Natural killer cell (primary cell): ENCODE measurements around the gene IL17RB. TPM values are rescaled to one million over a fixed set of nuclear protein-coding genes. Genes with fewer than 3 reads are reported as not detected.

Experiments used
- ATAC-seq, 3 donors: fragments of 150-1000 bp in 2 of 3; fragments of 200-7000 bp in 1 of 3; cut with Tn5 transposase; 1 replicate in 1 of 3; 2 replicates in 2 of 3; pipeline ENCODE4 v1.10.0; 2021; ENCODE audit warnings: mild to moderate bottlenecking in 2 of 3, moderate library complexity in 2 of 3
- DNase-seq, 2 donors: peaks; one replicate each; pipeline versions ENCODE4 v3.0.0 to v3.0.0-alpha.2; 2013 to 2021; ENCODE audit warnings: mixed read lengths in 1 of 2
- H3K27ac ChIP-seq: one replicate; pipeline ENCODE4 v1.5.1; 2013; ENCODE audit warnings: mild to moderate bottlenecking, low read length
- H3K27me3 ChIP-seq: one replicate; pipeline ENCODE4 v1.6.1; 2013; ENCODE audit warnings: low read length; ENCODE audit not compliant: control insufficient read depth, insufficient read depth
- H3K36me3 ChIP-seq: one replicate; pipeline ENCODE4 v1.6.1; 2013; ENCODE audit warnings: low read length; ENCODE audit not compliant: control insufficient read depth, insufficient read depth
- H3K4me1 ChIP-seq: one replicate; pipeline ENCODE4 v1.6.1; 2013; ENCODE audit warnings: low read length; ENCODE audit not compliant: control insufficient read depth, insufficient read depth
- H3K4me3 ChIP-seq: one replicate; pipeline ENCODE4 v1.5.1; 2013; ENCODE audit warnings: low read length
- H3K9me3 ChIP-seq: one replicate; pipeline ENCODE4 v1.6.1; 2013; ENCODE audit warnings: low read length; ENCODE audit not compliant: control insufficient read depth, insufficient read depth
- H3K27ac Mint-ChIP-seq, 2 donors: one replicate each; pipeline ENCODE4 v1.8.0; 2022; ENCODE audit warnings: mild to moderate bottlenecking in 2 of 2, mixed read lengths in 2 of 2, moderate library complexity in 1 of 2
- H3K27me3 Mint-ChIP-seq, 2 donors: one replicate each; pipeline ENCODE4 v1.8.0; 2022; ENCODE audit warnings: low read depth in 2 of 2, mixed read lengths in 2 of 2
- H3K36me3 Mint-ChIP-seq: one replicate; pipeline ENCODE4 v1.8.0; 2022; ENCODE audit warnings: mixed read lengths
- H3K4me1 Mint-ChIP-seq, 2 donors: one replicate each; pipeline ENCODE4 v1.8.0; 2022; ENCODE audit warnings: mixed read lengths in 2 of 2
- H3K4me3 Mint-ChIP-seq: one replicate; pipeline ENCODE4 v1.8.0; 2022; ENCODE audit warnings: mild to moderate bottlenecking, moderate library complexity, mixed read lengths
- H3K9me3 Mint-ChIP-seq, 2 donors: one replicate each; pipeline ENCODE4 v1.8.0; 2022; ENCODE audit warnings: mixed read lengths in 2 of 2
- WGBS: methylation state at CpG from one replicate; pipeline ENCODE4 v1.1.7; 2013; ENCODE audit warnings: missing lambda C conversion rate; ENCODE audit not compliant: insufficient coverage; 5-methylcytosine and 5-hydroxymethylcytosine counted together
- intact Hi-C: fragments of 100-400 bp; cut with micrococcal nuclease; formaldehyde crosslinking; loops from one replicate; pipeline ENCODE4 v1.14.2; 2022
- total RNA-seq, 4 donors: library from RNA; stranded (reverse); fragments of 120-200 nt in 1 of 4; gene quantifications; one replicate each; pipeline versions ENCODE4 v1.2.3 to v1.2.4, GENCODE V29; 2013 to 2022
- TF ChIP-seq, protein P1 (sequence below): fragments of 200-600 bp; IDR thresholded peaks from one replicate; pipeline ENCODE4 v1.8.0; 2022; ENCODE audit warnings: antibody characterized with exemption

The IL17RB gene
- total RNA-seq, 3 donors from 2014 or later (not counting 1 experiment from before 2014, with no cell fraction given), result 0.25 TPM; not detected in 2

DNA sequence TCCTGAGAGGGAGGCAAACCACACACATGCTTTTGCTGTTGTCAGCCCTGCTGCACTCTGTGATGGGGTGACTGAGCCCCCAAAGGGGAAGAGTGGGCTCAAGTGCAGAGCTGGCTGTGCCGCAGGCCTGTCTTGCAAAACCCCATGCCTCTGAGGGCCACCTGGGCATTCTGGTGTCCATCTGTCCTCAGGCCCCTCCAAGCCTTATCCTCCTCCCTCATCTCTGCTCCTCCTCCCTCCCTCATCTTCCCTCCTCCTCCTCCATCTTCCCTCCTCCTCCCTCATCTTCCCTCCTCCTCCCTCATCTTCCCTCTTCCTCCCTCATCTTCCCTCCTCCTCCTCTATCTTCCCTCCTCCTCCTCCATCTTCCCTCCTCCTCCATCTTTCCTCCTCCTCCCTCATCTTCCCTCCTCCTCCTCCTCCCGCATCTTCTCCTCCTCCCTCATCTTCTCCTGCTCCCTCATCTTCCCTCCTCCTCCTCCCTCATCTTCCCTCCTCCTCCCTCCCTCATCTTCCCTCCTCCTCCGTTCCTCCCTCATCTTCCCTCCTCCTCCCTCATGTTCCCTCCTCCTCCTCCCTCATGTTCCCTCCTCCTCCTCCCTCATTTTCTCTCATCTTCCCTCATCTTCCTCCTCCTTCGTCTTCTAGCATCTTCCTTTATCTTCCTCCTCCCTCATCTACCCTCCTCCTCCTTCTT, 40.8 kb upstream of the IL17RB start:
- intact Hi-C loops, result no loop called here
- DNase-seq, result no peak
- Mint-ChIP-seq H3K4me1 (no peaks in the 10 kb centered on the region), H3K9me3 (no peaks in the 10 kb centered on the region), H3K4me3 (no peak overlapping the region), H3K27ac (no peak overlapping the region), H3K27me3 (peaks cover 0 to 3% of the 10 kb centered on the region in 2 donors), H3K36me3 (no peaks in the 10 kb centered on the region)
- Histone ChIP-seq H3K27me3 (no peaks in the 10 kb centered on the region), H3K4me1 (no peaks in the 10 kb centered on the region), H3K9me3 (no peaks in the 10 kb centered on the region), H3K36me3 (no peaks in the 10 kb centered on the region), H3K27ac (no peak overlapping the region), H3K4me3 (no peak overlapping the region)
- 80% methylated on average over 4 of the region's 4 CpGs for WGBS
- no peak for ATAC-seq
- TF ChIP-seq, protein P1, sequence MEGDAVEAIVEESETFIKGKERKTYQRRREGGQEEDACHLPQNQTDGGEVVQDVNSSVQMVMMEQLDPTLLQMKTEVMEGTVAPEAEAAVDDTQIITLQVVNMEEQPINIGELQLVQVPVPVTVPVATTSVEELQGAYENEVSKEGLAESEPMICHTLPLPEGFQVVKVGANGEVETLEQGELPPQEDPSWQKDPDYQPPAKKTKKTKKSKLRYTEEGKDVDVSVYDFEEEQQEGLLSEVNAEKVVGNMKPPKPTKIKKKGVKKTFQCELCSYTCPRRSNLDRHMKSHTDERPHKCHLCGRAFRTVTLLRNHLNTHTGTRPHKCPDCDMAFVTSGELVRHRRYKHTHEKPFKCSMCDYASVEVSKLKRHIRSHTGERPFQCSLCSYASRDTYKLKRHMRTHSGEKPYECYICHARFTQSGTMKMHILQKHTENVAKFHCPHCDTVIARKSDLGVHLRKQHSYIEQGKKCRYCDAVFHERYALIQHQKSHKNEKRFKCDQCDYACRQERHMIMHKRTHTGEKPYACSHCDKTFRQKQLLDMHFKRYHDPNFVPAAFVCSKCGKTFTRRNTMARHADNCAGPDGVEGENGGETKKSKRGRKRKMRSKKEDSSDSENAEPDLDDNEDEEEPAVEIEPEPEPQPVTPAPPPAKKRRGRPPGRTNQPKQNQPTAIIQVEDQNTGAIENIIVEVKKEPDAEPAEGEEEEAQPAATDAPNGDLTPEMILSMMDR, result no peak

GRCh38 chr3:53806182-53807116, 39.9 kb upstream of the IL17RB start:
- Mint-ChIP-seq H3K4me3 (no peak overlapping the region), H3K27me3 (peaks cover 0 to 3% of the 10 kb centered on the region in 2 donors), H3K4me1 (no peaks in the 10 kb centered on the region), H3K9me3 (no peaks in the 10 kb centered on the region), H3K36me3 (no peaks in the 10 kb centered on the region), H3K27ac (no peak overlapping the region)
- DNase-seq (no peak), ATAC-seq (no peak)
- H3K27ac ChIP-seq, result no peak overlapping the region
- WGBS, result 91% methylated on average over 9 of the region's 10 CpGs
- no peaks in the 10 kb centered on the region for H3K4me1 ChIP-seq
- no peak overlapping the region for H3K4me3 ChIP-seq
- TF ChIP-seq, protein P1, result no peak
- intact Hi-C loops, result no loop called here
- H3K27me3 ChIP-seq, result no peaks in the 10 kb centered on the region
- no peaks in the 10 kb centered on the region for H3K36me3 ChIP-seq
- no peaks in the 10 kb centered on the region for H3K9me3 ChIP-seq

DNA sequence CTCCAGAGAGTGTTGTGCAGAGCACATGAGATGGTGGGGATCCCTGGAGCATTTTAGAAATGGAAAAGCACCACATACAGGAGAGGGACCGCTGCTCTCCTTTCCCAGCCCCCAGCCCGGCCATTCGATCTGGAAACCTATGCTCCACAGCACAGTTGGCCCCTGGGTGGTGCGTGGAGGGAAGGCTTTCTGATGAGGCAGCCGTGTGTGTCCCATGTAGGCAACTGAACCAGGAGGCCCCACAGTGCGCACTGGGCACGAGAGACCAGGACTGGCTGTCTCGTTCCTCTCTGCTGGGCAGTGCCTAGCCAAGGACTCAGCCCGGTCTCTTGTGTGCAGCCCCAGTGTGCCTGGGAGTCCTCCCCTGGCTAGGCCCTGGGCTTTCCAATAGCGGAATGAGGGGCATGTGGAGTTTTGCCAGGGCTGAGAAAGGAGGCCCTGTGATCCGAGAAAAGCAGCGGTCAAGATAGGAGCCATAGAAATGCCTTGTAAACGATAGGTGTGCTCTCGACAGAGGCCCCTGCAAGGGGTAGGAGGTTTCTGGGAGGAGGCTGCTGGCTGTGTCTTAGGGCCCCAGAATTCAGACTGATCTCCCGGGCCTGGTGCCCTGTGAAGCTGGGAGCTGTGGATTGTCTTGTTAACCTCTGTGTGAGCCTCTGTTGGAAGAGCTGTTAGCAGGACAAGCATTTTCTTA, 39.1 kb upstream of the IL17RB start:
- Mint-ChIP-seq H3K27ac (no peak overlapping the region), H3K4me1 (no peaks in the 10 kb centered on the region), H3K36me3 (no peaks in the 10 kb centered on the region), H3K27me3 (peaks cover 0 to 3% of the 10 kb centered on the region in 2 donors), H3K4me3 (no peak overlapping the region), H3K9me3 (no peaks in the 10 kb centered on the region)
- no peaks in the 10 kb centered on the region for H3K9me3 ChIP-seq
- TF ChIP-seq, protein P1, result no peak
- no peak for ATAC-seq
- H3K27me3 ChIP-seq, result no peaks in the 10 kb centered on the region
- no peak overlapping the region for H3K27ac ChIP-seq
- DNase-seq, result no peak
- H3K4me3 ChIP-seq, result no peak overlapping the region
- WGBS, result 91% methylated on average over 15 of the region's 15 CpGs
- no peaks in the 10 kb centered on the region for H3K36me3 ChIP-seq
- no peaks in the 10 kb centered on the region for H3K4me1 ChIP-seq
- intact Hi-C loops, result no loop called here
